Measurements from ENCODE around the gene MRPL17.
A peak's percentile ranks its signal among the peaks of the same experiment; 100 is the strongest.

MRPL17 gene

GRCh38 chr11:6654281-6655019 lies 28.7 kb downstream of the MRPL17 start:
- DNase-seq (no peak), ATAC-seq (replicated peaks) (peak in 1 of 2 donors; percentile 11)
- Mint-ChIP-seq H3K27me3 (peaks cover 13% of the 10 kb centered on the region in 2 donors), H3K27ac (no peak overlapping the region), H3K4me3 (no peak overlapping the region), H3K9me3 (no peaks in the 10 kb centered on the region), H3K4me1 (peaks cover 7 to 12% of the 10 kb centered on the region in 2 donors), H3K36me3 (no peaks in the 10 kb centered on the region)

GRCh38 chr11:6653656-6654055 lies 29.5 kb downstream of the MRPL17 start:
- Mint-ChIP-seq H3K4me1 (peaks cover 7 to 12% of the 10 kb centered on the region in 2 donors), H3K36me3 (no peaks in the 10 kb centered on the region), H3K4me3 (no peak overlapping the region), H3K27ac (no peak overlapping the region), H3K9me3 (no peaks in the 10 kb centered on the region), H3K27me3 (peaks cover 13% of the 10 kb centered on the region in 2 donors)
- ATAC-seq (replicated peaks) = no peak
- no peak for DNase-seq

DNA sequence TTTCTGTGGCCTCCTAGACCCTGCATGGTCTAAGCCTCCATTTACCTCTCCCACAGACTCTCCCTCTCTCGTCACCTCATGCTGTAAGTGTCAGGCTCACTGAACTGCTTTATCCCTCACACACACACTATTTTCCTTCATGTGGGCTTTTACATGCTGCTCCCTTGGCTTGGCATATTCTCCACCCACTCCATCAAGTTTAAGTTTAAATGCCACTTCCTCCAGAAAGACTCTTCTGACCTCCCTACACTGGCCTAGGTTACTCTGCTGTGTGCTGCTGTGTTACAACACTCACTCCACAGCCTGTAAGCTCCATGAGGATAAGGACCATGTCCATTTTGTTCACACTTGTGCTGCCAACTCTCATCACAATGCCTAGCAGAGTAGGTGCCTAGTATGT lies 30.0 kb downstream of the MRPL17 start:
- H3K36me3 Mint-ChIP-seq = no peaks in the 10 kb centered on the region
- no peaks in the 10 kb centered on the region for H3K9me3 Mint-ChIP-seq

DNA sequence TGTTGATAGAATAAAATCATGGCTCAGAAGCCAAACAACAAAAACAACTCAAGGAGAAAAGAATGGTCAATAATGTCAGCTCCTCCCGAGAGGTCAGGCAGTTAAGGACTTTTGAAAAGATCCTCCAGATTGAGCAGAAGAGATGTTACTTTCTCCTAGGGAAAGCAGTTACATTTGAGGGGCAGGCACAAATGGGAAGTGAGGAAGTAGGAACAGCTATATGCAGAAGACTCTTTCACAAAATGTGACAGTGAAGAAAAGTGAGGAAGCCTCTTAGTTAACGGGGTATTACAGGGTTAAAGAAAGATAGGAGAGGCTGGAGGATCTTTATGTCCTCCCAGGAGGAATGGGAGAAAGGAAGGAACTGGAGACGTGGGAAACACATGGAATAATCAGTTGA lies 31.0 kb downstream of the MRPL17 start:
- H3K27ac Mint-ChIP-seq = no peak overlapping the region
- ATAC-seq (replicated peaks) (no peak), DNase-seq (no peak)
- no peaks in the 10 kb centered on the region for H3K36me3 Mint-ChIP-seq
- peaks cover 13% of the 10 kb centered on the region in 2 donors for H3K27me3 Mint-ChIP-seq
- H3K4me3 Mint-ChIP-seq = no peak overlapping the region
- H3K9me3 Mint-ChIP-seq = no peaks in the 10 kb centered on the region
- H3K4me1 Mint-ChIP-seq = peaks cover 7 to 12% of the 10 kb centered on the region in 2 donors

More for the DNA sequence above, 30.0 kb downstream of the MRPL17 start:
- H3K4me3 Mint-ChIP-seq = no peak overlapping the region
- peaks cover 7 to 12% of the 10 kb centered on the region in 2 donors for H3K4me1 Mint-ChIP-seq
- ATAC-seq (replicated peaks) (peak in 1 of 2 donors; percentile 24), DNase-seq (no peak)
- peaks cover 13% of the 10 kb centered on the region in 2 donors for H3K27me3 Mint-ChIP-seq
- no peak overlapping the region for H3K27ac Mint-ChIP-seq

GRCh38 chr11:6650980-6651379 lies 32.2 kb downstream of the MRPL17 start:
- H3K9me3 Mint-ChIP-seq = no peaks in the 10 kb centered on the region
- no peaks in the 10 kb centered on the region for H3K36me3 Mint-ChIP-seq
- H3K27ac Mint-ChIP-seq = no peak overlapping the region
- H3K27me3 Mint-ChIP-seq = peaks cover 2% of the 10 kb centered on the region in 2 donors
- ATAC-seq (replicated peaks) (no peak), DNase-seq (no peak)
- H3K4me1 Mint-ChIP-seq = peaks cover 1 to 2% of the 10 kb centered on the region in 2 donors
- no peak overlapping the region for H3K4me3 Mint-ChIP-seq

DNA sequence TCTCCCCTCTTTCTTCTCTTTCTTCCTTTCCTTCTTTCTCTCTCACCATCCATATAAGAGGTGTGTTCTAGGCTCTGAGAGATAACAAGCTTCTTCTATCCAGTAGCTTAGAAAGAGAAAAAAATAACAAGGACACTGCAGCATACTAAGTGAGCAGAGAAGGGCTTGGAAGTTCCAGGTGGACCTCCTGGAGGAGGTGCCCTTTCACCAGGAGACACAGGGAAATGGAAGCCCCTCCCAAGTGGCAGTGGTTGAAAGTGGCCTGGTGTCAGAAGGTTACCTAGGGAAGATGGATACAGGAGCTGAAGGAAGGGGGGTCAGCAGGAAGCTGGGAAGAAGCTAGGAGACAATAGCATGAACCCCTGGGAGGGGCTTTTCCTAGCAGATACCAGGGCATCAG lies 33.0 kb downstream of the MRPL17 start:
- ATAC-seq (replicated peaks) (no peak), DNase-seq (no peak)
- H3K4me1 Mint-ChIP-seq = peaks cover 0 to 1% of the 10 kb centered on the region in 2 donors
- H3K27me3 Mint-ChIP-seq = no peaks in the 10 kb centered on the region
- no peaks in the 10 kb centered on the region for H3K9me3 Mint-ChIP-seq
- H3K36me3 Mint-ChIP-seq = no peaks in the 10 kb centered on the region
- no peak overlapping the region for H3K27ac Mint-ChIP-seq
- no peak overlapping the region for H3K4me3 Mint-ChIP-seq

DNA sequence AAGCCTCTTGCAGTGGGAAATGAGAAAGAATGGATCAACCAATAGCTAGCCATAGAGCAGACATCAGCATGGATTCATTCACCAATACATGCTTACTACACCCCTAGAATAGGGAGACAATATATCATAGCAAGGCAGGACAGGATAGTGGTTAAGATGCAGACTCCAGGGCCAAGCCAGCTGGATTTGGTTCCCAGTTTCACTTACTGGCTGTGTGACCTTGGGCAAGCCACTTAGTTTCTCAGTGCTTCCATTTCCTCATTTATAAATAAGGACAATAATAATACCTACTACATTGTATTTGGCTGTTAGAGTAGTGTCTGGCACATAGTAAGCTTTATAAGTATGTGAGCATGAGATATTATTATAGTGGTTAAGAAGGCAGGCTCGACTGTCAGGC lies 34.6 kb downstream of the MRPL17 start:
- Mint-ChIP-seq H3K9me3 (no peaks in the 10 kb centered on the region), H3K27ac (no peak overlapping the region), H3K4me1 (peaks cover 0 to 5% of the 10 kb centered on the region in 2 donors), H3K27me3 (no peaks in the 10 kb centered on the region), H3K36me3 (no peaks in the 10 kb centered on the region), H3K4me3 (no peak overlapping the region)
- ATAC-seq (replicated peaks) (no peak), DNase-seq (no peak)

- H3K27me3 Mint-ChIP-seq = no peaks in the 10 kb centered on the region
- no peak overlapping the region for H3K27ac Mint-ChIP-seq
- no peaks in the 10 kb centered on the region for H3K36me3 Mint-ChIP-seq
- ATAC-seq (replicated peaks) (no peak), DNase-seq (no peak)
- no peak overlapping the region for H3K4me3 Mint-ChIP-seq
- peaks cover 0 to 5% of the 10 kb centered on the region in 2 donors for H3K4me1 Mint-ChIP-seq
- no peaks in the 10 kb centered on the region for H3K9me3 Mint-ChIP-seq
These were observed 35.3 kb downstream of the MRPL17 start for GRCh38 chr11:6647836-6648235.

- Mint-ChIP-seq H3K27ac (no peak overlapping the region), H3K36me3 (no peaks in the 10 kb centered on the region), H3K27me3 (no peaks in the 10 kb centered on the region), H3K9me3 (no peaks in the 10 kb centered on the region), H3K4me1 (peaks cover 0 to 5% of the 10 kb centered on the region in 2 donors), H3K4me3 (no peak overlapping the region)
- ATAC-seq (replicated peaks) (peak; percentile 96 to 98), DNase-seq (peak; percentile 35)
These were observed 36.0 kb downstream of the MRPL17 start for GRCh38 chr11:6646918-6647679.

GRCh38 chr11:6646576-6646917 lies 36.6 kb downstream of the MRPL17 start:
- Mint-ChIP-seq H3K27me3 (no peaks in the 10 kb centered on the region), H3K4me3 (no peak overlapping the region), H3K9me3 (no peaks in the 10 kb centered on the region), H3K36me3 (no peaks in the 10 kb centered on the region), H3K4me1 (peaks cover 0 to 5% of the 10 kb centered on the region in 2 donors), H3K27ac (no peak overlapping the region)
- DNase-seq (no peak), ATAC-seq (replicated peaks) (peak; percentile 5 to 12)

DNA sequence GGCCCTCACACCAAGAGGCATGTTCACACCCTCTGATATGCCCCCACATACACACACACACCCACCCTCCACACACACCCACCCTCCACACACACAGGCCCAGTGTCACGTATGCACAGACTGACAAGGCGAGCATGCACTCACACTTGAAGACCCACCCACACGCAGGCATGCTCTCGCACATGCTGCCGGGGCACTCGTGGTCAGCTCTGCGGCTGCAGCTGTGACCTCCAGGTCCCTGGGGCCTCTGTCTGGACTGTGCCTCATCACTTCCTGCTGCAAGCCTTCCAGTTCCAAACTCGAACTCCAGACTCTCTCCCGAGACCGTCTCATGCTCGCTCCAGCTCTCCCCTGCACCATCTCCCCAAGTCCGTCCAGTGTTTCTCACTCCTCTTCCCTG lies 37.1 kb downstream of the MRPL17 start:
- peak; percentile 49 to 57 for ATAC-seq (replicated peaks)
- H3K27me3 Mint-ChIP-seq = no peaks in the 10 kb centered on the region
- peak; percentile 28 for DNase-seq

GRCh38 chr11:6642957-6643356 lies 40.2 kb downstream of the MRPL17 start:
- Mint-ChIP-seq H3K27me3 (no peaks in the 10 kb centered on the region), H3K9me3 (no peaks in the 10 kb centered on the region), H3K36me3 (no peaks in the 10 kb centered on the region), H3K4me3 (no peak overlapping the region), H3K4me1 (peaks cover 5 to 9% of the 10 kb centered on the region in 2 donors), H3K27ac (no peak overlapping the region)
- ATAC-seq (replicated peaks) = no peak
- DNase-seq = no peak

More for the DNA sequence above, 37.1 kb downstream of the MRPL17 start:
- H3K4me3 Mint-ChIP-seq = no peak overlapping the region
- H3K4me1 Mint-ChIP-seq = peaks cover 0 to 5% of the 10 kb centered on the region in 2 donors
- H3K36me3 Mint-ChIP-seq = no peaks in the 10 kb centered on the region
- H3K27ac Mint-ChIP-seq = no peak overlapping the region
- no peaks in the 10 kb centered on the region for H3K9me3 Mint-ChIP-seq

- H3K4me1 Mint-ChIP-seq = peaks cover 5 to 9% of the 10 kb centered on the region in 2 donors
- DNase-seq (no peak), ATAC-seq (replicated peaks) (no peak)
- no peaks in the 10 kb centered on the region for H3K36me3 Mint-ChIP-seq
- no peak overlapping the region for H3K27ac Mint-ChIP-seq
- H3K4me3 Mint-ChIP-seq = no peak overlapping the region
- no peaks in the 10 kb centered on the region for H3K27me3 Mint-ChIP-seq
- no peaks in the 10 kb centered on the region for H3K9me3 Mint-ChIP-seq
These were observed 42.0 kb downstream of the MRPL17 start for GRCh38 chr11:6640985-6641701.

Data from stimulated activated naive B cell treated with anti-CD40 and anti-IgM and Interleukin-4, amounts not matched to agents 10 μg/mL and 1 μg/mL and 100 μg/mL, for 72 hours (primary cell).